Measurements from ENCODE around the gene KIF2A.
A peak's percentile ranks its signal among the peaks of the same experiment; 100 is the strongest.
"Not testable (repeated sequence)": the region's sequence is repeated elsewhere in the genome, so short reads cannot be mapped to it uniquely, and the experiment has no call there.

The KIF2A gene

GRCh38 chr5:62283005-62283404 lies 23.0 kb upstream of the KIF2A start:
- Mint-ChIP-seq H3K4me3 (no peak overlapping the region), H3K27ac (peak overlapping the region; percentile 2), H3K4me1 (ENCODE audit: low read depth) (peaks cover 48% of the 10 kb centered on the region), H3K27me3 (no peaks in the 10 kb centered on the region), H3K36me3 (peaks cover 16% of the 10 kb centered on the region), H3K9me3 (ENCODE audit: low read depth) (peaks cover 8% of the 10 kb centered on the region)

- Mint-ChIP-seq H3K4me1 (ENCODE audit: low read depth) (peaks cover 51% of the 10 kb centered on the region), H3K27ac (peak overlapping the region; percentile 95)
Measured at GRCh38 chr5:62283861-62284260, 22.1 kb upstream of the KIF2A start.

GRCh38 chr5:62284946-62285891 lies 20.8 kb upstream of the KIF2A start:
- Mint-ChIP-seq H3K27me3 (no peaks in the 10 kb centered on the region), H3K36me3 (peaks cover 12% of the 10 kb centered on the region), H3K4me1 (ENCODE audit: low read depth) (peaks cover 64% of the 10 kb centered on the region), H3K9me3 (ENCODE audit: low read depth) (peaks cover 8% of the 10 kb centered on the region), H3K4me3 (peak overlapping the region; percentile 62), H3K27ac (peak overlapping the region; percentile 95)

More at GRCh38 chr5:62283861-62284260, 22.1 kb upstream of the KIF2A start:
- Mint-ChIP-seq H3K27me3 (no peaks in the 10 kb centered on the region), H3K36me3 (peaks cover 16% of the 10 kb centered on the region), H3K9me3 (ENCODE audit: low read depth) (peaks cover 8% of the 10 kb centered on the region), H3K4me3 (no peak overlapping the region)

GRCh38 chr5:62286834-62287233 lies 19.2 kb upstream of the KIF2A start:
- Mint-ChIP-seq H3K4me3 (peak overlapping the region; percentile 25), H3K27me3 (no peaks in the 10 kb centered on the region), H3K36me3 (peaks cover 12% of the 10 kb centered on the region), H3K9me3 (ENCODE audit: low read depth) (peaks cover 8% of the 10 kb centered on the region), H3K4me1 (ENCODE audit: low read depth) (peaks cover 75% of the 10 kb centered on the region), H3K27ac (peak overlapping the region; percentile 58)

- H3K27me3 Mint-ChIP-seq = no peaks in the 10 kb centered on the region
- peaks cover 77% of the 10 kb centered on the region for H3K4me1 Mint-ChIP-seq (ENCODE audit: low read depth)
- H3K36me3 Mint-ChIP-seq = peaks cover 12% of the 10 kb centered on the region
- peaks cover 8% of the 10 kb centered on the region for H3K9me3 Mint-ChIP-seq (ENCODE audit: low read depth)
- peak overlapping the region; percentile 58 for H3K27ac Mint-ChIP-seq
- H3K4me3 Mint-ChIP-seq = peak overlapping the region; percentile 25
Measured at GRCh38 chr5:62287237-62287636, 18.8 kb upstream of the KIF2A start.

- no peak overlapping the region for H3K4me3 Mint-ChIP-seq
- H3K36me3 Mint-ChIP-seq = peaks cover 16% of the 10 kb centered on the region
- no peak overlapping the region for H3K27ac Mint-ChIP-seq
- H3K9me3 Mint-ChIP-seq (ENCODE audit: low read depth) = peaks cover 8% of the 10 kb centered on the region
- H3K4me1 Mint-ChIP-seq (ENCODE audit: low read depth) = peaks cover 86% of the 10 kb centered on the region
- no peaks in the 10 kb centered on the region for H3K27me3 Mint-ChIP-seq
Measured at GRCh38 chr5:62288118-62288517, 17.9 kb upstream of the KIF2A start.

- Mint-ChIP-seq H3K9me3 (ENCODE audit: low read depth) (peaks cover 8% of the 10 kb centered on the region), H3K4me3 (no peak overlapping the region), H3K27ac (peak overlapping the region; percentile 84), H3K36me3 (peaks cover 18% of the 10 kb centered on the region), H3K4me1 (ENCODE audit: low read depth) (peaks cover 85% of the 10 kb centered on the region), H3K27me3 (no peaks in the 10 kb centered on the region)
Measured at GRCh38 chr5:62289813-62290212, 16.2 kb upstream of the KIF2A start.

GRCh38 chr5:62291829-62292228 lies 14.2 kb upstream of the KIF2A start:
- Mint-ChIP-seq H3K4me3 (peak overlapping the region; percentile 60), H3K27ac (peak overlapping the region; percentile 62), H3K4me1 (ENCODE audit: low read depth) (peaks cover 75% of the 10 kb centered on the region)
- not testable (repeated sequence) for H3K9me3 Mint-ChIP-seq (ENCODE audit: low read depth); H3K27me3 Mint-ChIP-seq; H3K36me3 Mint-ChIP-seq

GRCh38 chr5:62296998-62297397 lies 9.0 kb upstream of the KIF2A start:
- H3K27ac Mint-ChIP-seq = peak overlapping the region; percentile 78
- peak overlapping the region; percentile 34 for H3K4me3 Mint-ChIP-seq
- peaks cover 7% of the 10 kb centered on the region for H3K36me3 Mint-ChIP-seq
- H3K4me1 Mint-ChIP-seq (ENCODE audit: low read depth) = peaks cover 70% of the 10 kb centered on the region
- no peaks in the 10 kb centered on the region for H3K27me3 Mint-ChIP-seq
- no peaks in the 10 kb centered on the region for H3K9me3 Mint-ChIP-seq (ENCODE audit: low read depth)

- Mint-ChIP-seq H3K27ac (peak overlapping the region; percentile 50), H3K4me1 (ENCODE audit: low read depth) (peaks cover 62% of the 10 kb centered on the region), H3K4me3 (no peak overlapping the region)
Measured at GRCh38 chr5:62298118-62298517, 7.9 kb upstream of the KIF2A start.

GRCh38 chr5:62299101-62299500 lies 6.9 kb upstream of the KIF2A start:
- H3K27ac Mint-ChIP-seq = peak overlapping the region; percentile 93
- no peaks in the 10 kb centered on the region for H3K27me3 Mint-ChIP-seq
- no peaks in the 10 kb centered on the region for H3K9me3 Mint-ChIP-seq (ENCODE audit: low read depth)
- H3K4me1 Mint-ChIP-seq (ENCODE audit: low read depth) = peaks cover 62% of the 10 kb centered on the region
- H3K36me3 Mint-ChIP-seq = no peaks in the 10 kb centered on the region
- peak overlapping the region; percentile 30 for H3K4me3 Mint-ChIP-seq

More at GRCh38 chr5:62298118-62298517, 7.9 kb upstream of the KIF2A start:
- H3K9me3 Mint-ChIP-seq (ENCODE audit: low read depth) = no peaks in the 10 kb centered on the region
- H3K27me3 Mint-ChIP-seq = no peaks in the 10 kb centered on the region
- H3K36me3 Mint-ChIP-seq = peaks cover 2% of the 10 kb centered on the region

GRCh38 chr5:62299600-62299999 lies 6.4 kb upstream of the KIF2A start:
- Mint-ChIP-seq H3K4me3 (peak overlapping the region; percentile 49), H3K36me3 (no peaks in the 10 kb centered on the region), H3K4me1 (ENCODE audit: low read depth) (peaks cover 59% of the 10 kb centered on the region), H3K9me3 (ENCODE audit: low read depth) (no peaks in the 10 kb centered on the region), H3K27ac (peak overlapping the region; percentile 93), H3K27me3 (no peaks in the 10 kb centered on the region)

GRCh38 chr5:62305358-62305714 lies 670 bp upstream of the KIF2A start:
- Mint-ChIP-seq H3K27ac (peak overlapping the region; percentile 100), H3K4me1 (ENCODE audit: low read depth) (peaks cover 51% of the 10 kb centered on the region), H3K4me3 (peak overlapping the region; percentile 87), H3K9me3 (ENCODE audit: low read depth) (no peaks in the 10 kb centered on the region), H3K27me3 (no peaks in the 10 kb centered on the region), H3K36me3 (peaks cover 5% of the 10 kb centered on the region)

- Mint-ChIP-seq H3K36me3 (peaks cover 9% of the 10 kb centered on the region), H3K4me1 (ENCODE audit: low read depth) (peaks cover 56% of the 10 kb centered on the region), H3K4me3 (peak overlapping the region; percentile 99), H3K27me3 (no peaks in the 10 kb centered on the region), H3K9me3 (ENCODE audit: low read depth) (no peaks in the 10 kb centered on the region), H3K27ac (peak overlapping the region; percentile 73)
Measured at GRCh38 chr5:62306323-62306895, 403 bp downstream of the KIF2A start.

GRCh38 chr5:62306896-62307689 lies 1.1 kb downstream of the KIF2A start:
- no peaks in the 10 kb centered on the region for H3K27me3 Mint-ChIP-seq
- peaks cover 63% of the 10 kb centered on the region for H3K4me1 Mint-ChIP-seq (ENCODE audit: low read depth)
- H3K27ac Mint-ChIP-seq = peak overlapping the region; percentile 99
- H3K9me3 Mint-ChIP-seq (ENCODE audit: low read depth) = no peaks in the 10 kb centered on the region
- H3K4me3 Mint-ChIP-seq = peak overlapping the region; percentile 99
- H3K36me3 Mint-ChIP-seq = peaks cover 9% of the 10 kb centered on the region

All from activated naive CD8-positive, alpha-beta T cell (primary cell).